Skeletal muscle satellite cell (primary cell): ENCODE data around the gene REXO5.

ENCODE experiments used
- H3K27me3 ChIP-seq: 2 replicates; pipeline ENCODE4 v1.7.0; 2013; ENCODE audit warnings: low read length; ENCODE audit not compliant: control insufficient read depth, insufficient read depth
- H3K36me3 ChIP-seq: 2 replicates; pipeline ENCODE4 v1.7.0; 2013; ENCODE audit warnings: mild to moderate bottlenecking, control low read depth, low read length; ENCODE audit not compliant: insufficient read depth
- H3K4me1 ChIP-seq: 2 replicates; pipeline ENCODE4 v1.7.0; 2013; ENCODE audit warnings: low read length; ENCODE audit not compliant: control insufficient read depth, insufficient read depth
- H3K4me2 ChIP-seq: 2 replicates; pipeline ENCODE4 v1.7.0; 2013; ENCODE audit warnings: mild to moderate bottlenecking, low read length
- H3K4me3 ChIP-seq: 2 replicates; pipeline ENCODE4 v1.7.0; 2013; ENCODE audit warnings: low read length
- H3K9ac ChIP-seq: 2 replicates; pipeline ENCODE4 v1.7.0; 2013; ENCODE audit warnings: mild to moderate bottlenecking, low read depth, low read length, moderate library complexity
- H3K9me3 ChIP-seq: replicated peaks from 2 replicates; pipeline ENCODE4 v1.7.0; 2013; ENCODE audit warnings: mild to moderate bottlenecking, control low read depth, low read length

REXO5 gene

DNA sequence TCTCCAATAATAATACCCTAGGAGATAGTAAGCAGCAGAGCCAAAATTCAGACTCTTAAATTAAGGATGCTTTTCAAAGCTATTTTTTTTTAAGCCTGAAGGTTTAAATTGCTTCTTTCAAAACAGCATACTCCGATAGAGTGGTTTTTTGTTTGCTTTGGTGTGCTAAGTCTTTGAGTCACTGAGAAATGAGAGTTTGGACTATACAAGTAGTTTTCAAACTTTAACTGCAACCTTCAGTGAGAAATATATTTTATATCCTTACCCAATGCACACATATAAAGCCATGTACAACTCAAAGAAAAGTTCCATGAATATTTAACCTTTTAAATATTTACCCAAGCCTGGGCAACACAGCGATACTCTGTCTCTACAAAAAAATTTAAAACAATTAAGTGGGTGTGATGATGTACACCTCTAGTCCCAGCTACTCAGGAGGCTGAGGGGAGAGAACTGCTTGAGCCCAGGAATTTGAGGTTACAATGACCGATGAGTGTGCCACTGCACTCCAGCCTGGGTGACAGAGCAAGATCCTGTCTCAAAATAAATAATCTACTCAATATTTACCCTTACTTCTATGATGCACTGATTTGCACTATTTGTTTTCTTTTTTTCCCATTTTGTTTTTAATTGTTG is 74.7 kb downstream of the REXO5 start:
- no peak overlapping the region for H3K4me2 ChIP-seq
- H3K4me3 ChIP-seq = no peak overlapping the region
- H3K27me3 ChIP-seq = no peaks in the 10 kb centered on the region
- no peak overlapping the region for H3K9ac ChIP-seq
- peaks cover 48% of the 10 kb centered on the region for H3K4me1 ChIP-seq
- H3K9me3 ChIP-seq = no peaks in the 10 kb centered on the region
- H3K36me3 ChIP-seq = peaks cover 10% of the 10 kb centered on the region

- no peak overlapping the region for H3K9ac ChIP-seq
- no peak overlapping the region for H3K4me2 ChIP-seq
- no peak overlapping the region for H3K4me3 ChIP-seq
- peaks cover 10% of the 10 kb centered on the region for H3K36me3 ChIP-seq
- H3K9me3 ChIP-seq = no peaks in the 10 kb centered on the region
- no peaks in the 10 kb centered on the region for H3K27me3 ChIP-seq
- H3K4me1 ChIP-seq = peaks cover 48% of the 10 kb centered on the region
Measured at GRCh38 chr16:20881503-20881878, 75.2 kb downstream of the REXO5 start.

DNA sequence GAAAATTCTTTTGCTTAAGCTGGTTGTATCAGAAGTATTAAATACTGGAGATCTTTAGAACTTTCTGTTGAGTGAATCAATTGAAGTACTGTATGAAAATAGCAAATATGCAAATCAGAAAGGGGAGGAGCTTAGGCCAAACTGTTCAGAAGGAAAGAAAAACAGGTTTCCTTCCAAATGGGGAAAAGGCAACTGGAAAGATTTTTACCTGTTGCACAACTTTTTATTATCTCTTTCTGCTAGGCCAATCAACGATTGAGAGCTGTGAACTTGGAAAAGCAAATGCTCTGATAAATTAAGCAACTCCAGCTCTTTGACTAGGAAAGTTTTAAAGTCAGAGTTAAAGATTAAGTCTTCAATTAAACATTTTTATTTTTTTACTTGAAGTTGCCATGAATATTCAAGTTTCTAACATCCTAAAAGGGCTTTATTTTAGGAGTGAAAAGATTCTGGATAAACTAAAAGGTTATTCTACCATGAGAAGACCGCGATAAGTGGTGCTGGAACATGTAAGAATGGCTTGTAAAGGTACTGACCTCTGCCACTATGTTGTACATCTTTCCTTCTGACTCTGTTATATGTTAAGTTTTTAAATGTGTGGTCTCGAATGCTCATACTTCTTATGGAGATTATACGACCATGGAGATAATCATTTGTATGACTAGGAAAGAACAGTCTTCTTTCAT is 77.4 kb downstream of the REXO5 start:
- Histone ChIP-seq H3K9ac (no peak overlapping the region), H3K36me3 (peaks cover 21% of the 10 kb centered on the region), H3K4me3 (no peak overlapping the region), H3K4me1 (peaks cover 42% of the 10 kb centered on the region), H3K9me3 (no peaks in the 10 kb centered on the region), H3K27me3 (no peaks in the 10 kb centered on the region), H3K4me2 (peak overlapping the region; percentile 21)

DNA sequence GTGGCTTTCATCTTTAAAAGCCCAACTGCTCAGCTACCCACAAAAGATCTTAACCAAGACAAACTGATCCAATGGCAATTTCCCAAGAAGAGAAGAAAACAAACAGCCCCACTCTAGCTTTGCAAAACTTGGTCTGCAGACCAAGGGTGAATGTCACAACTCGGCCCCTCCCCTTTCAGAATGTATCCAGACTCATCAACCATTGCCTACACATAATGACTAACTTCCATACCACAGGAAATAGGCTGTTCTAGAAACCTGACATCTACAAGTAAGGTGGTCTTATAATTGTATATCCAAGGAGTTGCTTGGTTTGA is 77.9 kb downstream of the REXO5 start:
- H3K4me2 ChIP-seq = peak overlapping the region; percentile 37
- peaks cover 37% of the 10 kb centered on the region for H3K4me1 ChIP-seq
- H3K9ac ChIP-seq = no peak overlapping the region

GRCh38 chr16:20886320-20886719 is 80.0 kb downstream of the REXO5 start:
- Histone ChIP-seq H3K9ac (no peak overlapping the region), H3K4me3 (no peak overlapping the region), H3K4me1 (peaks cover 16% of the 10 kb centered on the region), H3K9me3 (no peaks in the 10 kb centered on the region), H3K27me3 (no peaks in the 10 kb centered on the region), H3K36me3 (peaks cover 31% of the 10 kb centered on the region), H3K4me2 (no peak overlapping the region)

More for the DNA sequence above, 77.9 kb downstream of the REXO5 start:
- Histone ChIP-seq H3K4me3 (no peak overlapping the region), H3K36me3 (peaks cover 21% of the 10 kb centered on the region), H3K9me3 (no peaks in the 10 kb centered on the region), H3K27me3 (no peaks in the 10 kb centered on the region)

GRCh38 chr16:20887207-20887606 is 80.9 kb downstream of the REXO5 start:
- H3K27me3 ChIP-seq = no peaks in the 10 kb centered on the region
- H3K4me3 ChIP-seq = no peak overlapping the region
- H3K4me2 ChIP-seq = no peak overlapping the region
- H3K9me3 ChIP-seq = no peaks in the 10 kb centered on the region
- H3K4me1 ChIP-seq = peaks cover 14% of the 10 kb centered on the region
- H3K36me3 ChIP-seq = peaks cover 39% of the 10 kb centered on the region
- no peak overlapping the region for H3K9ac ChIP-seq

DNA sequence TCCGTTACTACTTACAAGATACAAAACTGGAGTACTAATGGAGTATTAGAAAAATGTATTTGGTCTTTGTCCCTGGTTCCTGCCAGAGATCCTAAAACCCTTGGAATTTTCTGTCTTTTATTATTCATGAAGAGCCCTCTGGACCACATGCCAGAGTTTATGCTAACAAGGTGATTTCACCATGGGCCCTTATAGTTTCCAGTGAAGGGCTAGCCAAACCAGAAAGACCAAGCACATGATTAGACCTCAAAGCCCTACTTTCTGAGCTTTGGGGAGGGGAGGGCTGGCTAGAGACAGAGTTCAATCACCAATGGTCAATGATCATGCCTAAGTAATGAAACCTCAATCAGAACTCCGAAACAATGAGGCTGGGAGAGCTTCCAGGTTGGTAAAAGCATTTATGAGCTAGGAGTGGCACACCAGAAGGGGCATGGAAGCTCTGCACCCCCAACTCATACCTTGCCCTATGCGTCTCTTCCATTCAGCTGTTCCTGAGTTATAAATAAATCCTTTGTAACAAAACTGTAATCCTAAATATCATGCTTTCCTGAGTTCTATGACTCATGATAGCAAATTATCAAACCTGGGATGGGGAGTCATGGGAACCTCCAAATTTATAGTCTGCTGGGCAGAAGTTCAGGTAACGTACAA is 83.4 kb downstream of the REXO5 start:
- no peaks in the 10 kb centered on the region for H3K4me1 ChIP-seq
- H3K9me3 ChIP-seq = no peaks in the 10 kb centered on the region
- H3K36me3 ChIP-seq = peaks cover 62% of the 10 kb centered on the region
- no peak overlapping the region for H3K4me3 ChIP-seq
- no peak overlapping the region for H3K4me2 ChIP-seq
- no peaks in the 10 kb centered on the region for H3K27me3 ChIP-seq
- H3K9ac ChIP-seq = no peak overlapping the region

GRCh38 chr16:20894388-20894787 is 88.1 kb downstream of the REXO5 start:
- H3K4me1 ChIP-seq = peaks cover 23% of the 10 kb centered on the region
- peaks cover 61% of the 10 kb centered on the region for H3K36me3 ChIP-seq
- H3K4me2 ChIP-seq = no peak overlapping the region
- H3K4me3 ChIP-seq = no peak overlapping the region
- H3K9me3 ChIP-seq = no peaks in the 10 kb centered on the region
- no peaks in the 10 kb centered on the region for H3K27me3 ChIP-seq
- no peak overlapping the region for H3K9ac ChIP-seq

GRCh38 chr16:20897253-20897897 is 91.0 kb downstream of the REXO5 start:
- peak overlapping the region; percentile 79 for H3K4me2 ChIP-seq
- H3K4me1 ChIP-seq = peaks cover 35% of the 10 kb centered on the region
- peak overlapping the region; percentile 90 for H3K4me3 ChIP-seq
- H3K9ac ChIP-seq = no peak overlapping the region
- H3K27me3 ChIP-seq = no peaks in the 10 kb centered on the region
- H3K36me3 ChIP-seq = peaks cover 43% of the 10 kb centered on the region
- H3K9me3 ChIP-seq = no peaks in the 10 kb centered on the region

- peaks cover 37% of the 10 kb centered on the region for H3K4me1 ChIP-seq
- H3K4me3 ChIP-seq = peak overlapping the region; percentile 90
- H3K36me3 ChIP-seq = peaks cover 38% of the 10 kb centered on the region
- H3K9me3 ChIP-seq = no peaks in the 10 kb centered on the region
- peak overlapping the region; percentile 100 for H3K9ac ChIP-seq
- no peaks in the 10 kb centered on the region for H3K27me3 ChIP-seq
- H3K4me2 ChIP-seq = peak overlapping the region; percentile 79
Measured at GRCh38 chr16:20897922-20898321, 91.6 kb downstream of the REXO5 start.

DNA sequence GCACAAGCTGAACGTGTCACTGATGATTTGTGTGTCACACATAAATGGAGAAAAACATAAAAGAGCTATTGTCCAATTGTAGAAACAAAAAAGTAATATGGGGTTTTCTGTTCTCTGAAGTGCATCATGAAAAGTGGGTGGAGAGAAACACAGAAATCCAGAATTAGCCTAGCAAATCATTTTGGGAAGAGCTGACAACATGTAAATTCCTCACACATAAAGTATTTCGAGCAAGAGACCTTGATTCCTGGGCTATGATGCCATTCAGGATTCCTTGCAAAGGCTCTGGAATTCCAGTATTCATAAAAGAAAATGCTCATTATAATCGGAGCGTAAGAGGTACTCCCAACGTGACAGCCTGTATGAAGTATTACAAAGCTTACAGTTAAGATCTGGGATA is 92.7 kb downstream of the REXO5 start:
- Histone ChIP-seq H3K4me2 (peak overlapping the region; percentile 79), H3K36me3 (peaks cover 28% of the 10 kb centered on the region), H3K27me3 (no peaks in the 10 kb centered on the region), H3K9me3 (no peaks in the 10 kb centered on the region), H3K4me1 (peaks cover 48% of the 10 kb centered on the region), H3K9ac (peak overlapping the region; percentile 100), H3K4me3 (peak overlapping the region; percentile 90)
